HS-5 (cell line): Measurements from ENCODE around the gene SEC31B.
A peak's percentile ranks its signal among the peaks of the same experiment; 100 is the strongest.

Experiments
- DNase-seq: peaks from one replicate; pipeline ENCODE4 v3.0.0-alpha.2; 2012; ENCODE audit warnings: low read depth

Gene SEC31B

DNA sequence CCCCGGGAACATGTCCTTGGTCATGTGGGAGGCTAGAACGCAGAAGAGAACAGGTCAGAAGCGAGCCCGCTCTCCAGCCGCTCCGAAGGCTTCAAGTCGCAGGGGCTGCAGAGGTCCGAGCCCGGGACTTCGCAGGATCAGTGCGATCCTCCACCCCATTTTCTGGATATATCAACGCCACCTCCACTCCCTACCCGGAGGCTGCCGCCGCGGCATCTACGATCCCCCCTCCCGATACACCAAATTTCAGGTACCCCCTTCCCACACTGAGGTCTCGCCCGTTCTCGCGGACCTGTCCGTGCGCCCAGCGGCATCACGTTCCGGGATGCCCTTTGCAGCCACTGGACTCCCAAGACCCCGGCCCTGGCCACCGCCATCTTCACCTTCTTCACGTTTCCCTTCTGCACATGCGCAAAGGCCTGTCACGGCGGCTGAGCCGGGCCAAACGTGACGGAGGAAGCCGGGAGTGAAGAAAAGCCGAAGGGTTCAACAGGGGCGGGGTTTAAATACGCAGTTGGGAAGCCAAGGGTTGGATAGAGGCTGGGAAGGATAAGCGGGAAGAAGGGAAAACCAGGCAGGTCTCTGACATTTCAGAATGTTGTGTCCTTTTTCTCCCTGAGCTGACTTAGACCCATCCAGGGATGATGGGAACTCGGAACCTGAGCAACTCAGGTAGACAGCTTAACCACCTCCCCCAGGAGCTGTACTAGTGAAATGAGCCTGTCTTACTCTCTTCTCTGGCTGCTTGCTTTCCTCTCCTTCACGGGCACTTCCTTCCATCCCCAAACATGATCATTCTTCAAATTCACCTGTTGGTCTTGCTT, 10.0 kb upstream of the SEC31B start, which contains the start of gene NDUFB8:
TSS of gene NDUFB8 (minus strand) at position 397 of the 824 bp plus-strand sequence. CDS start at position 377, 20 bp downstream.
- DNase-seq = no peak

GRCh38 chr10:100528921-100529474, 9.3 kb upstream of the SEC31B start:
- no peak for DNase-seq

DNA sequence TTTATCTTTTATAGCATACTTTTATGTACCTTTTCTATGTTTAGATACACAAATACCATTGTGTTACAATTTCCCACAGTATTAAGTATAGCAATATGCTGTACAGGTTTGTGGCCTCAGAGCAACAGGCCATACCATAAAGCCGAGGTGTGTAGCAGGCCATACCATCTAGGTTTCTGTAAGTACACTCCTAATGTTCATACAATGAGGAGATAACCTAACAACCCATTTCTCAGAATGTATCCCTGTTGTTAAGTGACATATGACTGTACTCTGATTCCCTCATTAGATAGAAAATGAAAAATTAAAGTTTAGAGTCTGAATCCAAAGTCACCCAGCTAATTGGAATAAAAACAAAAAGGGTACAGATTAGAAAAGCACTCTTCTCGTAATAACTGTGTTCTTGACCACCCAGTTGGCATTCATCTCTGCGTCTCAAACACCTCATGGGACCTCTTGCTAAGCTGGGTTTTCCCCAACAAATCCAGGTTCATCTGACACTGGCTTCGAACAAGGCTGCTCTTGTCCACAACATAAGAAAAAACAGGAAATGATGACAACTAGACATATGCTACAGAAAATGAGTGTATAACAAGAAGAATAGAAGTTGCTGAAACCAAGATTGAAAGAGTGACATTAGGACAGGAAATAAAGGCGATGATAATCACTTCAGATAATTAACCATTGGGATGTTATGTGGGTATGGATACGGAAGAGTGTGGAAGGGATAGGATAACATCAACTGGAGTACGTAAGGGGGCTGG, 8.6 kb upstream of the SEC31B start:
- no peak for DNase-seq

GRCh38 chr10:100524638-100525037, 5.0 kb upstream of the SEC31B start:
- no peak for DNase-seq

GRCh38 chr10:100524206-100524605, 4.5 kb upstream of the SEC31B start:
- DNase-seq = no peak

GRCh38 chr10:100522945-100523344, 3.3 kb upstream of the SEC31B start:
- no peak for DNase-seq

DNA sequence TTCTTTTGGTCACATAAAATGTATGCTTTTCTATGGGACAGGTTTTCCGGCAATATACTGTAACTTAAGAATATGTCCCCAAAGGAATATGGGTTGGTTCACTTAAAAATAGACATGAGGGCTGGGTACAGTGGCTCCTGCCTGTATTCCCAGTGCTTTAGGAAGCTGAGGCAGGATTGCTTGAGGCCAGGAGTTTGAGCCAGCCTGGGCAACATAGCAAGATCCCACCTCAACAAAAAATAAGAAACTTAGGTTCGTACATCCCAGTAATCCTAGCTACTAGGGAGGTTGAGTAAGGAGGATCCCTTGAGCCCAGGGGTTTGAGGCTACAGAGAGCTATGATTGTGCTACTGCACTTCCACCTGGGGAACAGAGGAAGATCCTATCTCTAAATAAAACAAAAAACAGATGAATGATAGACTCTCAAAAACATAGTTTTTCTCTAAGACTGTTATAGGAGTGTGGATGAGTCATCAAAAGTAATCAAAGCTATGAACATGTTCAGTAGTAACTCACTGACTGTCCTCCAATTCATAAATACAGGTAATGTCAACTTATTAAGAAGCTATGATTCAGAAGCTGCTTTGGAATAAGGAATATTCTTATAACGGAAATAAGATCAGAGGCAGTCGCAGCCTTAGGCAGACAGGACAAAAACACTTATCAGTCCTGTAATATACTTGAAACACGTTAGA, 2.6 kb upstream of the SEC31B start:
- no peak for DNase-seq

GRCh38 chr10:100520811-100521210, 1.1 kb upstream of the SEC31B start:
- no peak for DNase-seq

GRCh38 chr10:100518761-100519241, 860 bp downstream of the SEC31B start:
- no peak for DNase-seq

DNA sequence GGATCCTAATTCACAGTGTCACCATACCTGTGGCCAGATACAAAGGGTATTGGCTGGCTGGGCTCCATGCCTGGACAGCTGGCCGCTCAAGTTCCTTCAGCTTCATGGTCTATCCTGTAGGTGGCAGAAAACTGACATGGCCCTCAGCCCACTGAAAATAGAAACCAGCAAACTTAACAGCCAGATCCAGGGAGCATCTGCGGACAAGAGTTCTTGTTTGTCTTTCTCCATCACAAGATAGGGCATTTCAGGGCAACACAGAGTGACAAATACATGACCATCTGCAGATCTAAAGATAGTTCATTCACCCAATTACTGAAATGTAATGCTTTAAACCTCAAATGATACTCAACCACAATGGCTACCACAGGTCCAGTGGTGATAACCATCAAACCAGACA, 2.8 kb downstream of the SEC31B start:
- DNase-seq = no peak

DNA sequence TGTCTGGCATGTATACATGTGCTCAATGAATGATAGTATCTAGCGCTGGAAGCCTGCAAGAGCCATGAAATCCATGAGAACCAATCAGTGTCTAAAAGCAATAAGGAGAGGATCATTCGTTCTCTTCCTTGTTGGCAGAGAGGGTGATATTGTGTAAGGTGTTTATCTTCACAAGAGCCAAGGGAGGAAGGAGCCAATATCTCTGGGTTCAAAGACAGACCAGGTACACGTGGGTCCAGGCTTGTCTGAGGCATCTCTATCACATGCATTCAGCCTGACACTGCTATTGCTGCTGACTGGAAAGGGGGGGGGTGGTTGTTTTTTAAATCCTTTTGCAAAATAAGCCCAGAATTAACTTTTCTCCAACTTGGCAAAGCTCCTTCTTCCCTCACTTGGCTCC, 4.0 kb downstream of the SEC31B start:
- DNase-seq = no peak

DNA sequence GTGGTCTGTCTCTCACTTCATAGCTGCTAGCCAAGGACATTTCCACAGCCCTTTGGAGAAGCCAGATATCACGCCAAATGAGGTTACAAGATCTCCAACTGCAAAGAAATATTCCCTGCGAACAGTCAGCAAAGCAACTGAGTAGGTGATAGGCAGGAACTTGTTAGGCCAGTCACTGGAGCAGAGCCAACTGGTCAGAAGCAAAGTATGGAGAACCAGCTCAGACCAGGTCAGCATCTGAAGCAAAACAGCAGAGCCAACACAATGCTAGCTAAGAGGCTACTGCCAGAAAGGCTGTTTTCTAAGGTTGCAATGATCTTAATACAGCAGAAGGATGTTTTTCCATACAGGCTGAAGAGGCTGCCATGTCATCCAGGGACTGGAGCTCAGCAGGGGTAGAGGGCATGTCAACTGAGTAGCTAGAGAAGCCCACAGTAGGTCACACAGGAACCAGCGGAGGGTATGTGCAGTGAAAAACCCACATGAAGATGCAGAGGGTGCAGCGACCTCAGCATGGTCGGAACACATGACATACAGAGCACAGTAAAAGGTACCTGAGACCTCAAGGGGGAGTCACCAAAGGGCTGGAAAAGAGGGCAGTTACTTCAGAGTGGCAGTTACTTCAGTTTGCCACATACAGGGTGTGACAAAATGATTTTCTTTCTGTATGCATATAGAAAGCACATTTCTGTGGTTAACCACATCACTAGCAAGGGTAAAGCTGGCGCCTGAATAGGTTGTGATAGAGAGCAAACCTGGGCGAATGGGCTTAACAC, 8.9 kb downstream of the SEC31B start:
- DNase-seq = no peak

GRCh38 chr10:100509241-100509840, 10.3 kb downstream of the SEC31B start:
- no peak for DNase-seq

DNA sequence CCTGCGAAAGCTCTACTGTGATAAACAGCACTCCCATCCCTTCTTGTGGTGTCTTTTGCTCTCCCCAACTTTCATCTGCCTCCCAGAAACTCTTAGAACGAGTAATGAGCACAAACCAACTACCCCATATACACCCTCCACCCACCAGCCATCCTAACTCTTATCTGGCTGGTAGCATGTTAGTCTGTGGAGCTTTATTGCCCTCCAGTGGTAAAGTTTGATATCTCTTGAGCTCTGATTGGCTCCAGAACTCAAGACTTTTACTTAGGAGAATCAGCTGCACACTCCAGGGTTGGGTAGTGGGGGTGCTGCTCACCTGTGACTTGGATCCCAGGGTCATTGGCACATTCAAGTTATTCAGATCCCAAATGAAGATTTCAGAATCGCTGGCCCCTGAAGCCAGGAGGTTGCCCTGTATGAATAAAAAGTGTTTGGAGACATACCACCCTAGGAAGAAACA, 10.9 kb downstream of the SEC31B start:
- no peak for DNase-seq

DNA sequence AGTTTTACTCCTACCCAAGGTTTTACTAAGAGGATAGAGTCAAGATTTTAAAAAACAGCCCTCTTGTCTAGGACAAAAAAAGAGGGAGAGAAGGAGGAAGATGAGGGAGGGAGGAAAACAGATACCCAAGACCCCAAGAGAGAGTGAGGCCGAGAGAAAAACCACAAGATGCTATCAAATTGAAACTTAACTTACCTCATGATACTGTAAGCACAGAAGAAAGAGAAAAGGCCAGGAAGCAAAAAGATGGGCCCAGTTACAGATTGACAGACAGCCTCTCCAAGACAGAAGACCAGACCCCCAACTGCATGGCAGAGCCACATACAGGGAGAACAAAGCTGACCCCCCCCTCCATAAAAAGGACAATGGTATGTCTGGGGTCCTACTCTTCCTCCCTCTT, 11.4 kb downstream of the SEC31B start:
- DNase-seq = no peak

GRCh38 chr10:100507357-100507732, 12.3 kb downstream of the SEC31B start:
- no peak for DNase-seq

GRCh38 chr10:100506596-100507356, 12.9 kb downstream of the SEC31B start:
- peak; percentile 69 for DNase-seq

DNA sequence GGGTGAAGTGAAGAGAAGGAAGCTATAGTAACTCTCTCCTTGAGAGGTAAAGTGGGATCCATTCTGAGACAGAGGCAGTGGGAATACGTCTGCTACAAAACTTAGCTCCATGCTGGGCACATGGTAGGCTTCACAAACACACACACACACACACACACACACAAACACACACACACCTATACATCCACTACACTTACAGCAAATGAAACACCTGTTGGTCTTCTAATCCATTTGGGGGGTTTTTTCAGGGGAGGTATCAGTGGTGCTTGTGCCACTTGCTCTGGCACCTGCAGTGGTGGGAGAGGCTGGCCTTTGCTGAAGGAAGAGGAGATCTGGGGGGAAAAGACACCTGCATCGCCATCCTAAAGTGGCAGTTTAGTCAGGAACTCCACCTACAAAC, 14.5 kb downstream of the SEC31B start:
- no peak for DNase-seq

DNA sequence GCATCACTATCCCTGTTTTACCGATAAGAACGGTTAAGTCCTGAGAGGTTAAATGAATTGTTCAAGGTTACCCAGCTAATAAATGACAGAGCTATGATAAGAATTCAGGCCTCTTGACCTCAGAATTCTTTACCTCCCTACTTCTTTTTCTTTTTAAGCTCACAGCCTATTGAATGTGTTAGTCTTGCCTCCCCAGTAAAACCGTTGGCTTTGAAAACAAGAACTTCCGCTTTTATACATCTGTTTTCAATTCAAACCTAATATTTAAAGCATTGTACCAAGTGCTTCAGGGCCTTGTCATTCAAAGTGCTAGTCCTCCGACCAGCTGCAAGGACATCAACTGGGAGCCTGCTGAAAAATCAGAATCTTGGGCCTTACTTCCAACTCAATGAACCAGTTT, 15.6 kb downstream of the SEC31B start:
- no peak for DNase-seq

DNA sequence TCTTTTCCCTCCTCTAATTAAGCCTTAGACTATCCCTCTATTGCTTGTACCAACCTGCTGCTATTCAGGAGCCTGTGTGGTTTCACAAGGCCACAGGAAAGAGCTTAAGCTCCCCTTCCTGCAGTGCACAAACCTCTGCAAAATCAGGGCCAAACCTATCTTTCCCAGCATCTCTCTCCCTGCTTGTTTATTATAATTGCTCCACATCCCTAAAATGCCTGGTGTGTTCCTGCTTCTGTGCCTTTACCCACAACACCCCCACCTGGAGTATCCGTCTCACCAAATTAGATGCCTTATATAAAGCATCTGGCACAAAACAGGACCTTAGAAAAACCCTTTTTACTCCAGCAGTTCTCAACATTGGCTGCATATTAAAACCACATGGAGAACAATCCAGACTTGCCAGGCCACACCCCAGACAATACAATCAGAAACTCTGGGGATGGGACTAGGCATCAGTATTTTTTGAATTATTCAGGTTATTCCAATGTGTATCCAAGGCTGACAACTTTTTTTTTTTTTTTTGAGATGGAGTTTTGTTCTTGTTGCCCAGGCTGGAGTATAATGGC, 16.7 kb downstream of the SEC31B start:
- DNase-seq = no peak
